DOHH2 (cell line): ENCODE results near the gene CD300H.

Source experiments
- H3F3A ChIP-seq: fragments of 200-600 bp; sonication (generic), shearing (Covaris generic); 2 replicates; pipeline ENCODE4 v1.6.0; 2016; ENCODE audit warnings: antibody characterized with exemption, mild to moderate bottlenecking; ENCODE audit not compliant: control insufficient read depth, insufficient read depth
- H3K27ac ChIP-seq: fragments of 200-600 bp; sonication (generic); 2 replicates; pipeline ENCODE4 v1.5.1; 2014; ENCODE audit warnings: low read depth, mild to moderate bottlenecking, low read length, moderate library complexity
- H3K27me3 ChIP-seq: fragments of 200-600 bp; sonication (generic); 2 replicates; pipeline ENCODE4 v1.6.1; 2014; ENCODE audit warnings: mild to moderate bottlenecking, low read length, mixed read lengths; ENCODE audit not compliant: control insufficient read depth
- H3K36me3 ChIP-seq: fragments of 200-600 bp; sonication (generic); 2 replicates; pipeline ENCODE4 v1.6.1; 2014; ENCODE audit warnings: mild to moderate bottlenecking, low read length, moderate library complexity, mixed read lengths; ENCODE audit not compliant: control insufficient read depth
- H3K4me1 ChIP-seq: fragments of 200-600 bp; sonication (generic); 2 replicates; pipeline ENCODE4 v1.6.1; 2014; ENCODE audit warnings: mild to moderate bottlenecking, low read length, mixed read lengths; ENCODE audit not compliant: control insufficient read depth
- H3K4me2 ChIP-seq: fragments of 200-600 bp; sonication (generic); 2 replicates; pipeline ENCODE4 v1.6.0; 2014; ENCODE audit warnings: mild to moderate bottlenecking, low read length, moderate library complexity
- H3K4me3 ChIP-seq: fragments of 200-600 bp; sonication (generic); 2 replicates; pipeline ENCODE4 v1.5.1; 2014; ENCODE audit warnings: mild to moderate bottlenecking, low read length, mixed read lengths
- H3K79me2 ChIP-seq: fragments of 200-600 bp; sonication (generic); 2 replicates; pipeline ENCODE4 v1.6.1; 2014; ENCODE audit warnings: mild to moderate bottlenecking, low read length, mixed read lengths; ENCODE audit not compliant: control insufficient read depth
- H3K9me2 ChIP-seq: fragments of 200-600 bp; sonication (generic); replicated peaks from 2 replicates; pipeline ENCODE4 v1.6.1; 2014; ENCODE audit warnings: mild to moderate bottlenecking, low read length, mixed read lengths; ENCODE audit not compliant: control insufficient read depth
- H3K9me3 ChIP-seq: fragments of 200-600 bp; sonication (generic); 2 replicates; pipeline ENCODE4 v1.6.1; 2014; ENCODE audit warnings: antibody characterized with exemption, low read length, mixed read lengths; ENCODE audit not compliant: control insufficient read depth, insufficient read depth
- H4K20me1 ChIP-seq: fragments of 200-600 bp; sonication (generic); 2 replicates; pipeline ENCODE4 v1.6.0; 2014; ENCODE audit warnings: low read depth, mild to moderate bottlenecking, antibody characterized with exemption, low read length, moderate library complexity; ENCODE audit not compliant: control insufficient read depth, insufficient read depth
- EZH2phosphoT487 ChIP-seq: fragments of 200-600 bp; sonication (generic); IDR thresholded peaks from 2 replicates; pipeline ENCODE4 v1.6.1; 2017; ENCODE audit warnings: borderline replicate concordance, mild to moderate bottlenecking, antibody characterized with exemption, low read length, moderate library complexity, mixed read lengths
- TF ChIP-seq, protein P1 (sequence below): fragments of 200-600 bp; sonication (generic); IDR thresholded peaks from one replicate; pipeline ENCODE4 v1.5.1; 2014; ENCODE audit warnings: antibody characterized with exemption, mild to moderate bottlenecking, low read depth, low read length; ENCODE audit not compliant: poor library complexity, severe bottlenecking

Gene CD300H

DNA sequence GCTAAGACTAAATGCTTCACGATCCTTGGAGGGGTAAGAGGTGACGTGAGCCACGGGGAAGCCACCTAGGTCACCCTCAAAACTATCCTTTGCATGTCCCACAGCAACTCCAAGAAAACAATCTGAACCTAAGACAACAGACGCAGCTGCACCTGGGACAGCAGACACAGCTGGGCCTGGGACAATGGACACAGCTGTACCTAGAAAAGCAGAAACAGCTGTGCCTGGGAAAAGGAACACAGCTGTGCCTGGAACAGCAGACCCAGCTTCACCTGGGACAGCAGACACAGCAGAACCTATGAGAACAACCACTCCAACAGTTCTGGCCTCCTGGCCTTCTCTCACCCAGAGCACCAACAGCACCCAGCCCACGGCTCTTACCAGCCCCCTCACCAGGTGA lies 36.4 kb upstream of the CD300H start:
- H3K4me2 ChIP-seq, result no peak overlapping the region
- no peaks in the 10 kb centered on the region for H3K36me3 ChIP-seq
- H3K9me2 ChIP-seq, result no peaks in the 10 kb centered on the region
- no peaks in the 10 kb centered on the region for H4K20me1 ChIP-seq
- no peaks in the 10 kb centered on the region for H3K9me3 ChIP-seq
- H3K4me1 ChIP-seq, result peaks cover 6% of the 10 kb centered on the region
- no peak overlapping the region for H3K4me3 ChIP-seq
- TF ChIP-seq, protein P1, sequence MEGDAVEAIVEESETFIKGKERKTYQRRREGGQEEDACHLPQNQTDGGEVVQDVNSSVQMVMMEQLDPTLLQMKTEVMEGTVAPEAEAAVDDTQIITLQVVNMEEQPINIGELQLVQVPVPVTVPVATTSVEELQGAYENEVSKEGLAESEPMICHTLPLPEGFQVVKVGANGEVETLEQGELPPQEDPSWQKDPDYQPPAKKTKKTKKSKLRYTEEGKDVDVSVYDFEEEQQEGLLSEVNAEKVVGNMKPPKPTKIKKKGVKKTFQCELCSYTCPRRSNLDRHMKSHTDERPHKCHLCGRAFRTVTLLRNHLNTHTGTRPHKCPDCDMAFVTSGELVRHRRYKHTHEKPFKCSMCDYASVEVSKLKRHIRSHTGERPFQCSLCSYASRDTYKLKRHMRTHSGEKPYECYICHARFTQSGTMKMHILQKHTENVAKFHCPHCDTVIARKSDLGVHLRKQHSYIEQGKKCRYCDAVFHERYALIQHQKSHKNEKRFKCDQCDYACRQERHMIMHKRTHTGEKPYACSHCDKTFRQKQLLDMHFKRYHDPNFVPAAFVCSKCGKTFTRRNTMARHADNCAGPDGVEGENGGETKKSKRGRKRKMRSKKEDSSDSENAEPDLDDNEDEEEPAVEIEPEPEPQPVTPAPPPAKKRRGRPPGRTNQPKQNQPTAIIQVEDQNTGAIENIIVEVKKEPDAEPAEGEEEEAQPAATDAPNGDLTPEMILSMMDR, result no peak
- no peak for TF ChIP-seq EZH2phosphoT487
- H3K27ac ChIP-seq, result no peak overlapping the region
- peaks cover 19% of the 10 kb centered on the region; the same call in 1 of the 2 replicates for H3K27me3 ChIP-seq
- no peaks in the 10 kb centered on the region for H3F3A ChIP-seq
- no peaks in the 10 kb centered on the region for H3K79me2 ChIP-seq

DNA sequence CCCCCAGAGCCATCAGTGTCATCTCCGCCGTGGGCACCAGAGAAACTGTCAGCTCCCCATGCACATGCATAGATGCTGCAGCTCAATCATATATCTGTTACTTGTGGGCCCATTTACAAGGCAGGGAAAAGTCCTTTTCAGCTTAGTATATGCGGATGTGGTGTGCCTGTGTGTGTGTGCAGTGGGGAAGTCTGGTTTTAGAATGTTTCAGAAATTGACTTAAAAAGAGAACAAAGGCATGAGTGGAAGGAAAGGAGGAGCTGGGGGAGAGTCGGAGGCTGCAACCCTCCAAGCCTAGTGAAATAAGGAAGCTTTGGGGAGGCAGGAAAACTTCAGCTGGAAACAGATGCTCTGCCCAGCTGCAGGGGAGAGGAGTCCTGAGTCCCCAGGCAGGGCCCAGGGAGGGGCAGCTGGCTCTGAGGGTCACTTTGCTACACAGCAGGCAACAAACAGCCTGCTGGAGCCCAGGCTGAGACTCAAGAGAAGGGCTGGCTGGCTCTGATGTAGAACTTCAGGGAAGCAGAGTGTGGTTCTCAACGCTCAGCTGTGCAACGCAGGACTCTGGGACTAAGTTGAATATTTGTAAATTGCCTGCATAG lies 35.8 kb upstream of the CD300H start:
- H4K20me1 ChIP-seq, result no peaks in the 10 kb centered on the region
- H3K4me3 ChIP-seq, result no peak overlapping the region
- H3K27me3 ChIP-seq, result peaks cover 17% of the 10 kb centered on the region; the same call in 1 of the 2 replicates
- H3K9me3 ChIP-seq, result no peaks in the 10 kb centered on the region
- H3F3A ChIP-seq, result no peaks in the 10 kb centered on the region
- H3K4me2 ChIP-seq, result no peak overlapping the region
- H3K27ac ChIP-seq, result no peak overlapping the region
- no peaks in the 10 kb centered on the region for H3K36me3 ChIP-seq
- no peaks in the 10 kb centered on the region for H3K9me2 ChIP-seq
- peaks cover 10% of the 10 kb centered on the region for H3K4me1 ChIP-seq
- H3K79me2 ChIP-seq, result no peaks in the 10 kb centered on the region
- no peak for TF ChIP-seq EZH2phosphoT487
- TF ChIP-seq, protein P1, result no peak

DNA sequence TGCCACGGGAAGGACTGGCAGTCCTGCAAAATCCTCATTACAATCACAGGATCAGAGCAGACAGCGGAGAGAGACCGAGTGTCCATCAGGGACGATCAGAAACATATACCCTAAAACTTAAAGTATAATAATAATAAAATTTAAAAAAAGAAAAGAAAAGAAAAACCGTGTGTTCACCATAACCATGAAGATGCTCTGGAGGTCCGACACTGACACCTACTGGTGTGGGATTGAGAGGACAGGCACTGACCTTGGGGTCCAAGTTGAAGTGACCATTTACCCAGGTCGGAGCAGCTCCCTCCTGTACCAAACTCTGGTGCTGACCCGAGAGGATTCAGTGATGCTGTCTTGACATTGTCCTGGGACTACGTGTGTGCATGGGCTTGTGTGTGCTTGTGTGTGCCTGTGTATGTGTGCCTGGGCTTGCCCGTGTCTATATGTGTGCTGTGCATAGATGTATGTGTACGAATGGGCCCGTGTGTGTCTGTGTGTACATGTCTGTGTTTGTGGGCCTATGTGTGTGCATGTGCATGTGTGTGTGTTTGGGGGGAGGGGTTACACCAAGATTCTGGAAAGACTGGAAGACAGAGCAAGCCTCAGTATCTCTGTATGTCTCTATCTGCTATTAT lies 34.7 kb upstream of the CD300H start:
- H3K9me3 ChIP-seq, result no peaks in the 10 kb centered on the region
- no peaks in the 10 kb centered on the region for H3K9me2 ChIP-seq
- H3K79me2 ChIP-seq, result no peaks in the 10 kb centered on the region
- TF ChIP-seq EZH2phosphoT487, result no peak
- TF ChIP-seq, protein P1, result peak; percentile 61
- H4K20me1 ChIP-seq, result no peaks in the 10 kb centered on the region
- no peak overlapping the region for H3K27ac ChIP-seq
- H3K27me3 ChIP-seq, result peaks cover 11% of the 10 kb centered on the region; the same call in 1 of the 2 replicates
- H3K36me3 ChIP-seq, result no peaks in the 10 kb centered on the region
- H3K4me2 ChIP-seq, result no peak overlapping the region
- peaks cover 10% of the 10 kb centered on the region for H3K4me1 ChIP-seq
- no peak overlapping the region for H3K4me3 ChIP-seq
- no peaks in the 10 kb centered on the region for H3F3A ChIP-seq
